ENCODE measurements around the gene GOT1. TPM values are rescaled to one million over a fixed set of nuclear protein-coding genes. Genes with fewer than 3 reads are reported as not detected.

Gene GOT1
- total RNA-seq, 1 experiment from 2014 or later: 32.6 TPM

- Histone ChIP-seq H3K9me3 (ENCODE audit: low read length) (no peaks in the 10 kb centered on the region), H3K4me1 (ENCODE audit: insufficient read depth, low read length) (no peaks in the 10 kb centered on the region), H3K9ac (ENCODE audit: low read length) (no peak overlapping the region), H3K36me3 (ENCODE audit: low read depth, low read length) (no peaks in the 10 kb centered on the region), H3K4me3 (ENCODE audit: low read length) (no peak overlapping the region), H3F3A (ENCODE audit: low read length, unreplicated experiment) (no peaks in the 10 kb centered on the region), H4K20me1 (ENCODE audit: low read length) (no peaks in the 10 kb centered on the region), H3K4me2 (ENCODE audit: low read length) (no peak overlapping the region), H3K27ac (ENCODE audit: low read length) (no peak overlapping the region), H3K79me2 (ENCODE audit: low read length) (no peaks in the 10 kb centered on the region), H3K9me2 (replicated peaks; ENCODE audit: low read length) (no peaks in the 10 kb centered on the region), H3K27me3 (ENCODE audit: low read length) (peaks cover 28% of the 10 kb centered on the region; the same call in 1 of the 2 replicates), H2AFZ (ENCODE audit: low read length) (no peak overlapping the region)
- ChIA-PET POLR2A (ENCODE audit: unreplicated experiment) (no interaction called here), CTCF (no interaction called here)
- TF ChIP-seq EZH2 (IDR thresholded peaks at IDR 0.05; ENCODE audit: low read length, unreplicated experiment): no peak
- TF ChIP-seq CTCF (conservative IDR thresholded peaks at IDR 0.05; ENCODE audit: low read depth, low read length): no peak
- TF ChIP-seq EZH2phosphoT487 (IDR thresholded peaks at IDR 0.05; ENCODE audit: borderline replicate concordance, low read length): no peak
- DNase-seq (no peak), ATAC-seq (no peak)
- intact Hi-C loops (cut with micrococcal nuclease): no loop called here
- BruUV-seq (replicated peaks): no TSS peak
These were observed 26.5 kb upstream of the GOT1 start for GRCh38 chr10:99456931-99457288.

GRCh38 chr10:99456207-99456930 lies 25.9 kb upstream of the GOT1 start:
- no peak for DNase-seq
- no peak for TF ChIP-seq EZH2 (IDR thresholded peaks at IDR 0.05; ENCODE audit: low read length, unreplicated experiment)
- TF ChIP-seq EZH2phosphoT487 (IDR thresholded peaks at IDR 0.05; ENCODE audit: borderline replicate concordance, low read length): no peak
- TF ChIP-seq CTCF (conservative IDR thresholded peaks at IDR 0.05; ENCODE audit: low read depth, low read length): no peak
- no peaks in the 10 kb centered on the region for H3K9me2 ChIP-seq (replicated peaks; ENCODE audit: low read length)
- no peaks in the 10 kb centered on the region for H4K20me1 ChIP-seq (ENCODE audit: low read length)
- H2AFZ ChIP-seq (ENCODE audit: low read length): no peak overlapping the region
- H3K4me1 ChIP-seq (ENCODE audit: insufficient read depth, low read length): no peaks in the 10 kb centered on the region
- no TSS peak for BruUV-seq (replicated peaks)
- no peak overlapping the region for H3K9ac ChIP-seq (ENCODE audit: low read length)
- ChIA-PET POLR2A (ENCODE audit: unreplicated experiment) (no interaction called here), CTCF (no interaction called here)
- intact Hi-C loops (cut with micrococcal nuclease): no loop called here
- no peak for ATAC-seq
- no peaks in the 10 kb centered on the region for H3F3A ChIP-seq (ENCODE audit: low read length, unreplicated experiment)
- no peak overlapping the region for H3K4me2 ChIP-seq (ENCODE audit: low read length)
- no peaks in the 10 kb centered on the region for H3K79me2 ChIP-seq (ENCODE audit: low read length)
- H3K9me3 ChIP-seq (ENCODE audit: low read length): no peaks in the 10 kb centered on the region
- peaks cover 34% of the 10 kb centered on the region for H3K27me3 ChIP-seq (ENCODE audit: low read length)
- H3K36me3 ChIP-seq (ENCODE audit: low read depth, low read length): no peaks in the 10 kb centered on the region
- H3K27ac ChIP-seq (ENCODE audit: low read length): no peak overlapping the region
- no peak overlapping the region for H3K4me3 ChIP-seq (ENCODE audit: low read length)

- intact Hi-C loops (cut with micrococcal nuclease): no loop called here
- Histone ChIP-seq H3F3A (ENCODE audit: low read length, unreplicated experiment) (no peaks in the 10 kb centered on the region), H3K9ac (ENCODE audit: low read length) (no peak overlapping the region), H3K4me2 (ENCODE audit: low read length) (no peak overlapping the region), H2AFZ (ENCODE audit: low read length) (no peak overlapping the region), H3K9me2 (replicated peaks; ENCODE audit: low read length) (no peaks in the 10 kb centered on the region), H3K27ac (ENCODE audit: low read length) (no peak overlapping the region), H3K4me1 (ENCODE audit: insufficient read depth, low read length) (no peaks in the 10 kb centered on the region), H3K36me3 (ENCODE audit: low read depth, low read length) (no peaks in the 10 kb centered on the region), H3K27me3 (ENCODE audit: low read length) (peaks cover 62% of the 10 kb centered on the region), H3K9me3 (ENCODE audit: low read length) (no peaks in the 10 kb centered on the region), H3K4me3 (ENCODE audit: low read length) (no peak overlapping the region), H3K79me2 (ENCODE audit: low read length) (no peaks in the 10 kb centered on the region), H4K20me1 (ENCODE audit: low read length) (no peaks in the 10 kb centered on the region)
- no TSS peak for BruUV-seq (replicated peaks)
- ChIA-PET CTCF (no interaction called here), POLR2A (ENCODE audit: unreplicated experiment) (no interaction called here)
- DNase-seq: no peak
- no peak for TF ChIP-seq CTCF (conservative IDR thresholded peaks at IDR 0.05; ENCODE audit: low read depth, low read length)
- ATAC-seq: no peak
These were observed 21.6 kb upstream of the GOT1 start for GRCh38 chr10:99451981-99452380.
